ENCODE data around the gene YAE1. TPM values are rescaled to one million over a fixed set of nuclear protein-coding genes. Genes with fewer than 3 reads are reported as not detected.
"Not testable (repeated sequence)": the region's sequence is repeated elsewhere in the genome, so short reads cannot be mapped to it uniquely, and the experiment has no call there.

Gene YAE1
- total RNA-seq (2014; rRNA removed; shearing (Covaris generic)) = 54.2 and 59.0 TPM in 2 replicates

- DNase-seq (ENCODE audit: low spot score) = peak; percentile 73
Measured at GRCh38 chr7:39566023-39566921, at the start of gene YAE1. Gene YAE1 (plus strand): TSS chr7:39566404. CDS start chr7:39566419, 15 bp downstream.

- DNase-seq (ENCODE audit: low spot score) = no peak
Measured at GRCh38 chr7:39516498-39516897, 49.7 kb upstream of the YAE1 start.

GRCh38 chr7:39517240-39517639 is 49.0 kb upstream of the YAE1 start:
- no peak for DNase-seq (ENCODE audit: low spot score)

- DNase-seq (ENCODE audit: low spot score) = no peak
Measured at GRCh38 chr7:39525926-39526325, 40.3 kb upstream of the YAE1 start.

- DNase-seq (ENCODE audit: low spot score) = no peak
Measured at GRCh38 chr7:39526666-39527065, 39.5 kb upstream of the YAE1 start.

GRCh38 chr7:39527296-39527695 is 38.9 kb upstream of the YAE1 start:
- DNase-seq (ENCODE audit: low spot score) = no peak

- no peak for DNase-seq (ENCODE audit: low spot score)
Measured at GRCh38 chr7:39527951-39528350, 38.3 kb upstream of the YAE1 start.

- DNase-seq (ENCODE audit: low spot score) = no peak
Measured at GRCh38 chr7:39528849-39529248, 37.4 kb upstream of the YAE1 start.

GRCh38 chr7:39529582-39529981 is 36.6 kb upstream of the YAE1 start:
- DNase-seq (ENCODE audit: low spot score) = no peak

GRCh38 chr7:39530971-39531370 is 35.2 kb upstream of the YAE1 start:
- no peak for DNase-seq (ENCODE audit: low spot score)

- DNase-seq (ENCODE audit: low spot score) = no peak
Measured at GRCh38 chr7:39531818-39532217, 34.4 kb upstream of the YAE1 start.

- no peak for DNase-seq (ENCODE audit: low spot score)
Measured at GRCh38 chr7:39532832-39533231, 33.4 kb upstream of the YAE1 start.

- DNase-seq (ENCODE audit: low spot score) = no peak
Measured at GRCh38 chr7:39534599-39534998, 31.6 kb upstream of the YAE1 start.

GRCh38 chr7:39535064-39535463 is 31.1 kb upstream of the YAE1 start:
- DNase-seq (ENCODE audit: low spot score) = no peak

- DNase-seq (ENCODE audit: low spot score) = no peak
Measured at GRCh38 chr7:39535720-39536119, 30.5 kb upstream of the YAE1 start.

GRCh38 chr7:39536951-39537350 is 29.3 kb upstream of the YAE1 start:
- DNase-seq (ENCODE audit: low spot score) = peak; percentile 62

GRCh38 chr7:39539816-39540215 is 26.4 kb upstream of the YAE1 start:
- DNase-seq (ENCODE audit: low spot score) = no peak

- no peak for DNase-seq (ENCODE audit: low spot score)
Measured at GRCh38 chr7:39540320-39540719, 25.9 kb upstream of the YAE1 start.

- no peak for DNase-seq (ENCODE audit: low spot score)
Measured at GRCh38 chr7:39541511-39541910, 24.7 kb upstream of the YAE1 start.

GRCh38 chr7:39544774-39545173 is 21.4 kb upstream of the YAE1 start:
- DNase-seq (ENCODE audit: low spot score) = not testable (repeated sequence)

- no peak for DNase-seq (ENCODE audit: low spot score)
Measured at GRCh38 chr7:39547336-39547735, 18.9 kb upstream of the YAE1 start.

- no peak for DNase-seq (ENCODE audit: low spot score)
Measured at GRCh38 chr7:39550411-39550810, 15.8 kb upstream of the YAE1 start.

GRCh38 chr7:39553436-39553835 is 12.8 kb upstream of the YAE1 start:
- DNase-seq (ENCODE audit: low spot score) = no peak

Measured in A172 (cell line).